Smooth muscle cell of the brain vasculature (primary cell): Measurements from ENCODE around the gene SPATS2L.

Experiments
- DNase-seq: peaks from one replicate; pipeline ENCODE4 v3.0.0-alpha.2; 2012; ENCODE audit warnings: low read depth, low spot score

SPATS2L gene

DNA sequence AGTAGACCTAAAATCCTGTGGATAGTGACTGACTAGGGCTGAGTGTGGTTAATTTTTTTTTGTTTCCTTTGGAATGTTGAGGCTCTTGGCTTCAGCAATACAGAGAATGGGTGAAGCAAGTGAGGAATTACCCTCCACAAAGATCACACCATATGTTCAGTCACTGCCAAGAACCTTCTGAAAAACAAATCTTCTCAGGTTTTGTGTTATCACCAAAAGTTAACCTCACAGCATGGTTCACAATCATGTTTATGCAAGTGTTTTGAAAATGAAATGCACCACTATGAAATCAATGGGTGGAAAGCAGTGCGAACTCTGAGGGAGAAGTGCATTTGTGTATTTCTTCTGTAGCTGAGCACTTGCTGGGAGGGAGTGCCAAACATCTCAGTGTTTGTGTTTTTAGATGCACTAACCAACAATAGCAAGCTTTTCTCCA is 44.4 kb downstream of the SPATS2L start:
- DNase-seq: no peak

DNA sequence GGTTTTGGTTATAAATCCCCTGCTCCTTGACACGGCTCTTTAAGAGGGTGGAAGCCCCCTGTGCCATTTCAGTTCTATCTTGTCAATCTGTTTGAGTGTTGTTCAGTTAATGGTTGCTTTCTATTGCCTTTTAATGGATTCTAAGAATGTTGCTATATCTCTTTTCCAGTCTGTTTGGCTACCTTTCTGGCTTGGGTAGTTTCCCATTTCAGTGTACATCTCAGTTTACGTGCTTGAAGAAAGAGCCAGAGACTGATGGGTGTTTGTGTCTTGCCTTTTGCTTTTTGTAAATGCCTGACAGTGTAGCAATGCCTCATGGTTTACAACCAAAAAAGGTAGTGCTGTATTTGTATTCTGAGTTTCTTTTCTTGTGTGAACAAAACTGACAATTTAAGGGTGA is 45.3 kb downstream of the SPATS2L start:
- no peak for DNase-seq

DNA sequence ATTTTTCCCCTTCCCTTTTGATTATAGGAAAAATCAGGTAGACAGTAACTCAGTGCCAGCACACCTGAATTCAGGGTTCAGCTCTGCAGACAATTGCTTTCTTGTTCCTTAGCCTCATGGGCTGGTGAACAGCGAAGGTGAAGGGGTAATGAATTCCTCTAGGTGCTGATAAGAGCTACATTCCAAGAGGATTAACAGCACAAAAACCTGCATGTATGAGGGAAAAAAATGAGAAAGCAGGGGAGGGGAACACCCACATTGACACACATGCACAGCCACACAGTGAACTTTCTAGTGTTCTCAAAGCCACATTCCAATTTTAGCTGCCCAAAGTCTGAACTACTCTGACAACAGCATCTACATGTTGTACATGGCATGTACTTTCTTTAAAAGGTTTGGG is 46.1 kb downstream of the SPATS2L start:
- DNase-seq: no peak

DNA sequence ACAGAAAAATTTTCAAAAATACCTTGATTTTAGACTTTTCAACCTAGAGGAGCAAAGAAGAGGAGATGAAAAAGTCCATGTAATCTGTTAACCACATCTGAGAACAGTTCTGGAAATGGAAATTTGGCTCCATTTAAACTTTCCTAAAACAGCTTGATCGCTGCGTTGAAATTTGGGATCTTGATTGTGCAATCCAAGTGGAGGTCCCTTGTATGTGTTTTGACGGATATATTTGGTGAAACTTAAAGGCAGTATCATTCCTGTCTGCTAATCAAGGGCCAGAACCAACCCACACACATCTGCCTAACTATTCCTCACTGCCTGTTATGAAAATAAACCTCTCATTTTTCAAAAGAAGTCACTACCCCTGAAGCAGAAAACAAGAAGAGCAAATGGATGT is 46.6 kb downstream of the SPATS2L start:
- no peak for DNase-seq

DNA sequence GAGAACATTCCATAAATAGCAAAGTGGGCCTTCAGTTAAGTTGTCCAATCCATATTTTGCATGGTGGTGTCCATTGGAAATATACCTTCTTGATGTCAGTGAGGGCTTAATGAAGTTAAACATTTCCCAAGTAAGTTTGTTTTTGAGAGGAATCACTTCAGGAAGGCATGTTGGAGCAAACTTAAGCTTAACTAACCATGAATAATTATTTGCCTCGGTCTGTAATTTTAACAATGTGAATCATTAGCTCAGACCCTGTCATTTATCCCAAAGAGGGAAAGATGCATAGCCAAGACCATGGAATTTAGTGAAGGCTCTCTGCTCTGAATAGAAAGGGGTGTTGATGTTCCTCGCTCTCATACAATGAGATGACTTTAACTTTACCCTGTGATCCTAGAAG is 47.4 kb downstream of the SPATS2L start:
- DNase-seq: no peak

DNA sequence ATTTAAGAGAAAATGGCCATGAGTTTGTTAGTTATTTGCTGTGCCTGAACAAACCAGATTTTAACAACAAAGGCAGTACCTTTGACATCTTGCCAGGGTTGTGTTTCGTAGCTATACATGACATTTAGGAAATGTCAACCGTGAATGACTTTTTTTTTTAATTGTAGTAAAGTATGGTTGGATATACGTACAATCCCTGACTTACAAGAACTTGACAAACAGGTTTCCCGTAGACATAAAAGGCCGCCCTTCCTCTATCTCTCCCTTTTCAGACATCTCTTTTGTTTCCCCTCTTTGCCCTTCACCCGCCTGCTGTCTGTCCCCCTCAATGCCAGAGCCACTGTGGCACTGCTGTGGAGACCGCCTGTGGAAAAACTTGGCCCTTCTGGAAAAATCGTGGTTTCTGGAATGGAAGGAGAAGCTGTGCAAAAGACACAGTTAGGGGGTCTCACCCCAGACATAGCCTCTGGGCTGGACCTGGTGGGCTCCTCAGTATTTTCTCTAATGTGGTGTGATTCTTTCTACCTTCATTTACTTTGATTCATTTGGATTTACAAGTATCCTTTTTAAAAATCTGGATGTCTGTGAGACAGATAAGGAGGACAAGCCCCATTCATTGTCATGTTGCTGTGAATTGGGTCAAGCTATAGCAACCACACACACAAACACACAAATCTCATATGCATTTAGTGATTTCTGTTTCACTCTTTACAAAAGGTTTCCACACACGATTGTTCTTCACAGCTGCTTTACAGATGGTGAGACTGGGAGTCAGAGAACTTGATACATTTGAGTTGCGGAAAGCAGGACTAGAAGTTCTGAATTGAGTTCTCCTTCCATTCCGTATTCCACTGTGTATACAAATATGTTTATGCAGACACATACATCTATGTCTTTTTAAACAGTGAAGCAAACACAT is 48.6 kb downstream of the SPATS2L start:
- DNase-seq: no peak

DNA sequence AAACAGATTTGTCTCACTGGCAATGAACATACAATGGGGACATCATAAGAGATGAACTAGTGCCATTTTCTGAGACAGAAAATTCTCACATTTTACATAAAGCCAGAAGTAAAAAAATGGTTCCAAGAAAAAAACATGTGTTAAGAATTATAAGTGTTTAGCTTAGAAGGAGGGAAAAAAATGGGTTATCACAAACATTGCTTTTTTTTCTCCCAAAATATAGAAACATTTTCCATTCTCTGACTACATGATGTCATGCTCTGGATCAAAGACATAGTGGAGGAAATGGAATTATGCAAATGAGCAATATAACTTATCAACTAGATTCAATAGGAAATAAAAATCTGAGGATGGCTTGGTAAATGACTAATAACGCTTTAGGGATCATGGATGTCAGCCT is 49.8 kb downstream of the SPATS2L start:
- no peak for DNase-seq

DNA sequence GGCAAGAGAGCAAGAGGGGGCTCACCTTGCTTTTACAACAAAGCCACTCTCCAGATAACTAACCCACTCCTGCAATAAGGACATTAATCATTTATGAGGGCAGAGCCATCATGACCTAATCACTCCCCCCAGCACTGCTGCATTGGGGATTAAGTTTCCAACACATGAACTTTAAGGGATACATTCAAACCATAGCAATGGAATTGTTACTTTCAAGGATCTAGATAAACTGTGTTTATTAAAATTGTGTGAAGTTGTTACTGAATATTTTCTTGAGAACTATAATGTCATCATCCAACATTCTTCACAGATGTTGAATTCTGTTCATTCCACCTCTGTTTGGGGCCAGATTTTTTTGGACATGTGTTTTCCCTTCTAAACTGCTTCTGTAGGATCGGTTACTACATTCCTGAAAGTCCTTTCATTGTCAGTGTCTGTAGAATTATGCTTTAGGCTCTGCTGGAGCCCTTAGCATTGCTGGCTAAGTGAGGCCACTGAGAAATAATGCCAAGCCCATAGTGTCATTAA is 50.4 kb downstream of the SPATS2L start:
- DNase-seq: no peak

DNA sequence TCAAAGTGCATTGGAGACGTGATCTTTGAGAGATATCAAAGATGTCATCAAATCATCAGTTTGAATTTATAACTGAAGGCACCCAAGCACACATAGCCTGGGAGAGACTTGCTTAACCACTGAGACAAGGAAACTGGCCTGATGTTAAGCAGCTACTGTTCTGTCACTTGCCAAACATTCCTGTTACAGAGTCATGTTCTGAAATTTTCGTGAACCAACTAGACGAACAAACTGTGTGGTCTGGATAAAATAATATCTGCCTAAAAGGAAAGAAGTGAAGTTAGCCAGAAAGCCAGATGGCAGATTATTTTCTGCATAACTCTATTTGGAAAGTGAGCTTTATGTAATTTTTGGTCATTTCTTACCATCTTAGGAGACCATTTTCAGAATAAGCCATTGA is 51.4 kb downstream of the SPATS2L start:
- no peak for DNase-seq

DNA sequence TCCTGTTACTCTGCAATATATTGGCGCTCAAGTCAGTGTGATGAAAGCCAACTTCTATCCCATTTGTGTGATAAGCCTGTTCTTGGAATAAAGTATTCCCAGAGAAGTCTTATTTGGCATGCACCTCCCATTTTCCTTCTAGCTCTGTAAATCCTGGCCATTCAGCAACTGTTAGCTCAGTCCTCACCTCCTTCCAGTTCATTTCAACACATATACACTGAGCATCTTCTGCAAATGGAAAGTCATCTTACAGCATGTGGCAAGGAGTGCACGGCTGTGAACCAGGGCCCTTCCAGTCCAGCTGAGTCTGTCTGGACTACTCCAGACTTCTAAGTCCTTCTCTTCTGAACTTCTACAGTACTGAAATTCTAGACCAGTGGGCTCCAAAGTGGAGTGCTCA is 53.1 kb downstream of the SPATS2L start:
- DNase-seq: no peak

DNA sequence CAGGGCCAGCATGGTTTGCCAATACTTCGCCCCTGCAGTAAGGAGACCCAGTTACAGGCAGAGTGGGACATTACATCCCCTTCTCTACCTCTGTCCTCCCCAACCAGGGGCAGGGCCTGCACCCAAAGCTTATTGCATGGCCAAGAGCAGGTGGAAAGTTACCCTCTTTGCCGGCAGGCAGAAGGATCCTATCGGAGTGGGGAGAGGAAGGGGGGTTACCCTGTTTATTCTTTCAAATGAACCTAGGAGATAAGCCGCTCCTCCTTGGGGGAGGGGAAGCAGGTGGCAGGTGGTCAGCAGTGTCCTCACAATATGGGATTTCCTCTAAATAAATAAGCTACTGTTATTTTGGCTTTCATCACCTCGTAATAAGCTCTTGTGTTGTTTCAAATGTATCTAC is 53.9 kb downstream of the SPATS2L start:
- no peak for DNase-seq

DNA sequence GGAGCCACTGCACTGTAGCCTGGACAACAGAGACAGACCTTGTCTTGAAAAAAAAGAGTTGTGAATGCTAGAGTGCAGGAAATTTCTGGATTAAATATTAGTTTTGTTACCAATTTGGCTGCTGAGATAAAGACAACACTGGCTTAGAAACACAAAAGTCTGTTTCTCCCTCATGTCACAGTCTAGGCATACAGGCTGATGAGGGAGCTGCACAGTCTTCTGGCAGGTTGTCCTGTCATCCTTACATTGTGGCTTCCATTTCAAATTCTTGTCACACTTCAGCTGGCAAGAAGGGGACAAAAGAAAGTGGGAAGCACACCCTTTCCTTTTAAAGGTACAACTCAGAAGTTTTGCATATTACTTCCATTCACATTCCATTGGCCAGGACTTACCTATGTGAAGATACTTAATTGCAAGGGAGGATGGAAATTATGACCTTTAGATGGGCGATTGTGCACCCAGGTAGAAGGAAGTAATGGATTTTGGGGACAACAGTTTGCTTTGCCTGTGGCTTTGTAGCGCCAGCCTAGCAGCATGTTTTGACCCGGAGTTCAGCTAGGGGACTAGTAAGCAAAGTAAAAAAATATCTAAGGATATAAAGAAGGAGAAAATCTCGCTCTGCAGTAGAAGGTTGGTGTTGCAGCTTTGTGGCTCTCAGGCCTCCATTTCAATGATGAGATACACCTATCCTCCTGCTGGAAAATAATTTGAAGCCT is 55.9 kb downstream of the SPATS2L start:
- no peak for DNase-seq

DNA sequence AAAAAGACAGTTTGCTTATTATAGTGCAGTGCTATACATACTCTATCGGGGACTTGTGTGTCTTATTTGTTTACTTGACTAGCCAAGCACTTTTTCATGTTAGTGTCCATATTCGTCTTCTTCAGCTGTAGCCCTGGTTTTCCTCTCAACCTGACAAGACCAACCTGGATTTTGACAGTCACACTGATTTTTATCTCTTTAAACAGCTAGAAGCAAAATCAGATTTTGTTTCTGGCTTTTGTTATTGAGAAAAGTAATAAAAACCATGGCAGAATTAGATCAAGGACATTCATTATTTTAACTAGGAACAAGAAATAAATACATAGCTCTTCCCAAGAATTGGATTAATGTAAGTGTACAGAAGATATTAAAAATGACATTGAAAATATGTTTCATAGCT is 56.8 kb downstream of the SPATS2L start:
- no peak for DNase-seq

DNA sequence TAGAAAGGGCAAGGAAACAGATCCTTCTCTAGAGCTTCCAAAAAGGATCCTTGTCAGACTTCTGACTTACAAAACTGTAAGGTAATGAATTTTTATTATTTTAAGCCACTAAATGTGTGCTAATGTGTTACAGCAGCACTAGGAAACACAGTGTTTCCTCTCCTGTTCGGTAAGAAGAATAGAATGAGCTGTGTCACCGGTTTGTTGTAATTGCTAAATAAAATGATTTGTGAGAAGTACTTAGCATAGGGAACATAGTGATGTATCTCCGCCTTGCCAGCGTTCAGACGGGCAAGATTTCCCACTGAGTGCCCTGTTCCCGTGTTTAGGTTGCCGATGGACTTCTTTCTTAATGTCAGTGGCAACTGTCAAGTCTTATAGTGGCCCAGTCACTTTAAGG is 57.6 kb downstream of the SPATS2L start:
- no peak for DNase-seq

DNA sequence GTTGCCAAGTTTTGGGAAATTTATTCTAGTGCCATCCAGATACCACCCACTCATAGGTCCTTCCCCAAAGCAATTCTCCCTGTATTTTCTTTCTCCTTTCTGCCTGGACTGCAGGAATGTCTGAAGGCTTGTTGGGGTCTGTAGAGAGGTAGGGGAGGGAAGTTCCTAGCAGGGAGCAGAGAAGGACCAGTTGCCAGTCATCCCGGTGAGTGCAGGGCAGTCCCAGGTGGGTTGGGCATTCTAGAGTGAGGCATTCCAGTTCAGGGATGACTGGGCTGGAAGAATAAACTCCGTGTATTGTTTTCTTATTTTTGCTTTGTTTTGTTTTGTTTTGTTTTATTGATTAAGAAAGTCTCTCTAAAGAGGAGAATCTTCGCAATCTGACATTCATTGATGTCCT is 58.1 kb downstream of the SPATS2L start:
- no peak for DNase-seq

DNA sequence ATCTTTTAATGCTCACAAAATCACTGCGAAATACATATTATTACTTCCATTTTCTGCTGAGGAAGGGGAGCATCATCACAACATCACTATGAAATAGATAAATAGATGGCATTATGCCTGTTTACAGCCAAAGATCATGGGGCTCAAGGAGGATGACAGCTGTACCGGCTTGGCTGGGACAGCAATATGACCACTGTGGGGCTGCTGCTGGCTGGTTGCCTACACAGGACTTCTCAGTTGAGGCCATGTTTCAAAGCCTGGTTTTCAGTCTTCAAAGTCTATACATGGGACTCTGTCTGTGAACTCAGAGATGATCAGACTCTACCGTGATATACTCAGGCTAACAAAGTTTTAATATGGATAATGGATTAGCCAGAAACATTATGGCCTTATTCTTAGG is 58.7 kb downstream of the SPATS2L start:
- no peak for DNase-seq

DNA sequence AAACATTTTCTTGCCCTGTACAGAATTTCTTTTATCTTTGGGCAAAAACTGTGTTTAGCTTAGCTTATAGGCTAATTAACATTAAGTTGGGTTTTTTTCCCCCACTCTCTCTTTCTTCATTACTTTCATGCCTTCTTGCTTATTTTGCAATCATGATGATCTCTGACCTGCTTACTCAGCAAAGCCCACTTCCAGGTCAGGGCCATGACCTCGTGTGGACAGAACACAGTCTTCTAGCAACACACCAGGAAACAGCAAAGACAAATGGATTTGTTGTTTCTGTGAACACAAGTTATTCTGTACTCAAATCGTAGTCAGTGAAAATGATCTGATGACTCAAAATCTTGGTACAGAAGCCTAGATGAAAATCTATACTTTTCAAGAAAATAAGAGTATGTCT is 60.7 kb downstream of the SPATS2L start:
- DNase-seq: no peak

DNA sequence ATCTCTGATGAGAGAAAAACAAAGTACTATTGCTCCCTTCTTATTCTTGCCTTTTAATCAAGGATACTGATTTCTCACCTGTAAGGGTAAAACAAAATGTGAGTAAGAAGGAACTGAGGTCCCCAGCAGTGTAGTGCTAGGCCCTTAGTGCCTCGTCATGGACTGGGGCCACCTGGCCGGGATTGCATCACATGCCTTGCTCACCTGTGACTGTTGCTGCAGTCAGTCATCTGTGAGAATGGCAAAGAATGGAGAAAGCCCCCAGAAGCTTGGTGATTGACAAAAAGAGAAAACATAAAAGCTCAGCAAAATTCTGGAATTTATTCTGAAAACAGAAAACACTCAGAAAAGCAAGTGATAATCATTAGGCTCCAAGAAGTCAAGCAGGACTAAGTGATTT is 63.4 kb downstream of the SPATS2L start:
- no peak for DNase-seq

DNA sequence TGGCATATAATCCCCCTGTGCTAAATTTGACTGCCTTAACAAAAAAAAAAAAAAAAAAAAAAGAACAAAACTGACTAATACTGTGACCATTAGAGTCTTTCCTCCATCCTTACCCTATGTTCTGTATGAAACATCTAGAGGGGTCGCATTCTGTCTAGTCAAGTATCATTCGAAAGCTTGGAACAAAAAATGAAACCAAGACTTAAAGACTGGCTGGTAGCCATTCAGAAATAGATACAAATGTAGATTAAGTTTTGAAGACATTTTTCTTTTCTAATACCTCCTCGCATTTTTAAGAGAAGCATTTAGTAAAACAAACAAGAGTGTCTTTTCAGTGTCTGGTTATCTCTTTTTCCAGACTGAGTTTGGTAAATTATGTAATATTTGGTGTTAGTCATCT is 66.7 kb downstream of the SPATS2L start:
- no peak for DNase-seq

DNA sequence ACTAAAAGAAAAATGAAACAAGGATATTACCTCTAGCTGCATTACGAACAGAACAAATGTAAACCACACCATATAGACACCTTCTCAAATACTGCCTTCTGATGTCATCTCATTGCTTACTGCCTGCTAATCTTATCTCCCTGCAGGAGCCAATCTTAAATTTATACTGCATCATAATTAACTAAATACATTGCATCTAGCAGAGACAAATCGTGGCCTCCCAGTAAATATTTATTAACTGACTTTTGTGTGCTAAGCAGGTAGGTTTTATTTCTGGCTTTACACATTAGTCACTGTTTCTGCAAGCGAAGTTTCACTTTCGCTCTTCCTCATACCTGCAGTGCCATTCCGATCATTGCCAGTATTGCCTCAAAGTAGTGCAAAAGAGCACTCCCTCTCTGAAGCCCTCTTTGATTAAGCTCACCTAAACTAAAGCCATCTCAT is 67.5 kb downstream of the SPATS2L start:
- DNase-seq: no peak

DNA sequence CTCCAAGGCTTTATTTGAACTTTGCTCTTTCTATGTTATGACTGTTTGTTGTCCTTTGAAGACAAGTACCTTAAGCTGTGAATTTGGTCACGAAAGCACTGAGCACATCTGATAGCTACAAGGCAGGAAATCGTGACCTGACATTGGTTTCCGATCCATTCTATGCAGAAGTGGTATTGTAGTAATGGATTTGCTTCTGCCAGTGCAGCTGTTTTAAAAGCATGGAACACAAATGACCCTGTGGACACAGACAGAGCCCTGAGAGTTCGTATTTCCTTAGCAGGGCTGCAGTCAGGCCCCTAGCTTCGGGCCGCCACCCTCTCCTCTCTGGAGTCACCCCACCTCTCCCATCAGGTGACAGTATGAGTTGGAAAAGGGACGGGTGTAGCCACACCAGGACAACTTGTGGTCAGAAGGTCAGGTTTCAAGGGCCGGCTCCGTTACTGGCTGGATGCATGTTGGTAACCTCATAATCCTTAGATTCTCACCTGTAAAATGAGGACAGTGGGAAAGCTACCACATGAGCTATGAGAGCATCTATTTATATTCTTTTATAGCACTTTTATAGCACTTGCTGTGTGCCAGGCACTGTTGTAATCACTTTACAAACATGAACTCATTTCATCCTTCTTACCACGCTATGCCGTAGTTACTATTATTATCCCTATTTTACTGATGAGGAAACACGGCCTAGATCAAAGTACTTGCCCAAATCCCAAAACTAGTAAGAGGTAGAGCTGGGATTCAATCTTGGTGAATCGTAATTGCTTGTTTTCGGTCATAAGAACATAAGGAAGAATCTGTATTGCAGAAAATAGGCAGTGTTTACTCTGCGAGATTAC is 70.2 kb downstream of the SPATS2L start:
- DNase-seq: no peak
